RCC 7860 (cell line): Measurements from ENCODE around the gene TRIO.
"Not testable (repeated sequence)": the region's sequence is repeated elsewhere in the genome, so short reads cannot be mapped to it uniquely, and the experiment has no call there.

Experiments used
- DNase-seq: peaks from one replicate; pipeline ENCODE4 v3.0.0-alpha.2; 2015; ENCODE audit warnings: low spot score
- FAIRE-seq: peaks from 2 replicates; lab custom pipeline; 2012; peaks lifted over from hg19 to GRCh38; lab: Jason Lieb, UNC

The TRIO gene

DNA sequence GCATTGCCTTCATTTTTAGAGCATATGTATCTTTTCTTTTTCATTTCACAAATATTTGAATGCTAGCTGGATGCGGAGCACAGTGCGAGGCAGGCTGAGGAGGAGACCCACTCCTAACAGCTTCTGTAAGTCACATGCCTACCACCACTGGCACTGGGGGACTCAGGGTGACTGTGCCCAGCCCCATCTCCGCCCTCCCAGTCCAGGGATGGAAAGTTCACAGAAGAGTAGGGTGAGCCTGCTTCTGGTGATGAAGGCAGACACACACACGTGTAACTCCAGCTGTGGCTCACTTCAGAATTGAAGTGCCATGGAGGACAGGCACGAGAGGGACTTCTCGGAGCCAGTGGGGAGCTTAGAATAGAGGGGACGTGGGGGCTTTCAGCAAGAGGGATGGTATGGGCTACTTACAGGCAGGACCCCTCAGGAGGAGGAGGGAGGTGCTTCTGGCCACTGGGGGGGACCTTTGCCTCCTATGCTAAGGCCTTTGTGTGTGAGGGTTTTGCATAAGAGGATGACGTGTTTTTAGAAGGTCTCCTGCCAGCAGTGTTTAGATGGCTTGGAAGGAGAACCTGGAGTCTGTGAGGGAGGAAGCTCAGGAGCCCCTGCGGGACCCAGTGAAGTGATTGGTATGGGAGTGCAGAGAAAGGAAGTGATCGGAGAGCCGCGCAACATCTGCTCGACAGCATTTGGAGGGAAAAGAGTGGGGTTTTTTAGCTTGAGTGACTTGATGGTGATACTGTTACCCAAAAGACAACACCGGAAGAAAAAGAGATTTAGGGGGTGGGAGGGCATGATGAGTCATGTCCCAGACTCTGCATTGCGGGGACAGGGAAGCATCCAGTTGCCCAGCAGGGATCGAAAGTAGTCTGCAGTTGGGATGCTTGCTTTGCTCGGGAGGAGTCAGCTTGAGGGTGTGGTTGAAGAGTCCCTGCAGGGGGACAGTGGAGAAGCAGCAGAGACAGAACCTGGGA, 274.9 kb downstream of the TRIO start:
- DNase-seq: peak; percentile 21

DNA sequence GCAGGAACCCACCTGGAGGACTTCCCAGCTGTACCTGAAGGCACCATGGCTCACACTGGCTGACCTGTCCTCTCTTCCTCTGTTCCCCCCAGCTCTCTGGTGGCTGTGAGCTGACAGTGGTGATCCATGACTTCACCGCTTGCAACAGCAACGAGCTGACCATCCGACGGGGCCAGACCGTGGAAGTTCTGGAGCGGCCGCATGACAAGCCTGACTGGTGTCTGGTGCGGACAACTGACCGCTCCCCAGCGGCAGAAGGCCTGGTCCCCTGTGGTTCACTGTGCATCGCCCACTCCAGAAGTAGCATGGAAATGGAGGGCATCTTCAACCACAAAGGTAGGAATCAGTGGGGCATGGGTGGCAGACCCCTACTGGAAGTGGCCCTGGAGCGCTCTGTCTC, 276.5 kb downstream of the TRIO start:
- DNase-seq (no peak), FAIRE-seq (no peak)

More for the DNA sequence above, 274.9 kb downstream of the TRIO start:
- no peak for FAIRE-seq

DNA sequence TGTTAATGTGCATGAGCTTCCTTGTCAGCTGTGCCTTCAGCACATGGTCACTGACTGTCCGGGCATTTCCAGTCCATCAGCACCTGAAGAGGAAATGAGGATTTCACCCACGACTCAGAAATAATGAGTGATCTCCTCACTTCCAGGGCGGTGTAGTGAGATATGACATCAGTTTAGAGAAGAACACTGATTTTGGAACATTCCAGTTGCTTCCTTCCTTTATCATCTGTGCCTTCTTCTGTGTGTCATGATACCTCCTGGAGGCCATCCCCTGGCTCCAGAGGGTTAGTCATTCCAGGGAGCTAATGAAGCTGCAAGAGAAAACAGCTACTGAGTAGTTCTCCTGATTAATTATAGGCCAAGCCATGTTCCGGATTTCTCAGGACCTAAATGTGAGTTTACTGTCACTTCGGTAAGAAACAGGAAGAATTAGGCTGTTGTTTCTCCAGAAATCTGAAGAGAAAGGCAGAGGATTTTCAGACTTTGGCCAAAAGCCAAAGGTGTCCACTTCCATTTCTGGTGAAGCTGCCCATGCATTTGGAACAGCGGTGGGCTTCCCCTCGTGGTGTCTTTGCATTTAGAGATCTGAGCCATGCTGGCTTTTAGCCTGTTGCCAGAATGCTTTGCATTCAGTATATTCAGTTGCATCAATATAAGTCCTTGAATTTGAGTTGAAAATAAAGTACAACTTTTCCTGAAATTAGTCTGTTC, 277.1 kb downstream of the TRIO start:
- FAIRE-seq (peak; percentile 94), DNase-seq (peak; percentile 84)

DNA sequence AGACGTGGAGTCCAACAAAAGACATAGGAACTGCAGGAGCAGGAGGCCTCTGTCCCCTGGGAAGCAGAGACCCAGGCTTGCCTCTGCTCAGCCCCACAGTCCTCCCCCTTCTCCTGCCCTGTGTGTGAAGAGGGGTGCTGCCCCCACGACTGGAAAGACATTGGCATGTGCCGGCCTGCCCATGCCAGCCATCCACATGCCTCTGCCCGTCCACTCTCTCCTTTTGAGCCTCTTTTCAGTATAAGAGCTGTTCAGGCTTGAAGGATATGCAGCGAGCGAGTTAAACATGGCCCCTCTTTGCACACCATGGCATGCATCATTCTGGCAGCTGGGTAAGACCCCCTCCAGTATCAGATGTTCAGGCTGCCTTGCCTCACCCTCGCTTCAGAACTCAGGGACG, 278.7 kb downstream of the TRIO start:
- no peak for FAIRE-seq
- no peak for DNase-seq

DNA sequence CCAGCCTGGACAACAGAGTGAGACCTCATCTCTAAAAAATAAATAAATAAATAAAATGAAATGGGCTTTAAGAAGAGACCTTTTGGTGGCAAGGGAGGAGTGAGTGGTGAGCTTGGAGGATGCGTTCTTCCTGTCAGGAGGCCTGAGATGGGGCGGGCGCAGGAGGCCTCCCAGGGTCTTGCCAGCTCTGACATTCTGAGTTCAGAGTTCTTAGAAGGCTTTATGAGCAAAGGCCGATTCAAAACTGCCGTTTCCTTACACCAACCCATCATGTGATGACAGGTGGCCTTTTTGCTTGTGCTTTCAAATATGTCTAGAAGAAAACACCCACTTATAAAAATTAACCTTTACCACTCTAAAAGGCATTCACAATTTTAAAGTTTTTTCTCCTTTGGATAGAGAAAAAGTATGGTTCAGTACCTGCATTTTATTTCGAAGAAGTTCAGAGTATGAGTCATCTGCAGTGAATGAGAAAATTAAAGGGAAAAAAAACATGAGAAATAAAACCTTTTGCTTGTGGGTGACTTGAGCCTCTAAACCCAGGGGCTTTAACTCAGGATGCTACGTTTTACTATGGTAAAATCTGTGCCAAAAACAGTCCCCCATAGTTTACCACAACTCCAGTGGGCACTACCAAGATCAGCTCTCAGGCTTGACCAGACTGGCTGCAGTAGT, 281.0 kb downstream of the TRIO start:
- DNase-seq (no peak), FAIRE-seq (peak; percentile 26)

DNA sequence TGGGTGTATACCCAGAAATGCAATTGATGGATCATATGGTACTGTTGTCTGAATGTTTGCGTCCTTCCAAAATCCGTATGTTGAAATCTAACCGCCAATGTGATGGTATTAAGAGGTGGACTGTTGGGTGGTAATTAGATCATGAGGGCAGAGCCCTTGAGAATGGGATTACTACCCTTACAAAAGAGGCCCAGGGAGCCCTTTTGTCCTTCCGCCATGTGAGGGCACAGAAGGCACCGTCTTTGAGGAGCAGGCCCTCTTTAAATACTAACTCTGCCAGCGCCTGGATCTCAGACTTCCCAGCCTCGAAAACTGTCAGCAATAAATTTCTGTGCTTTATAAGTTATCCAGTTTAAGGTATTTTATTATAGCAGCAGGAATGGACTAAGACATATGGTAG, 282.4 kb downstream of the TRIO start:
- DNase-seq (no peak), FAIRE-seq (no peak)

DNA sequence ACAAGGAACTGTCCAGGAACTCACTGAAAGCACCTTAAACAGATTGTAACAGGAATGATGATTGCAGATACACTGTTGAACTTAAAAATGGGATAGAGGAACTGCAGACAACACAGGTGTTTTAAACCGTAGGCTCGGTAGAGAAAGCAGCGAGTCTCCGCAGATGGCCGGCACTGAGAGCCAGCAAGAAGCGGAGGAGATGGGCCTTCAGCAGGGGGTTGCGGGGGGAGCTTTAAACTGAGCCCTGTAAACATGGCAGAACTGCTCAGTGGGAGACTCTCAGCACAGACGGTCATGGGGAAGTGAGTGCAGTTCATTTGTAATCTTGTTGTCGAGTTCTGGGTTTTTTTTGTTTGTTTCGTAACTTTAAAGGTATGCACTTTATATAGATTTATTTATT, 283.4 kb downstream of the TRIO start:
- DNase-seq (no peak), FAIRE-seq (no peak)

DNA sequence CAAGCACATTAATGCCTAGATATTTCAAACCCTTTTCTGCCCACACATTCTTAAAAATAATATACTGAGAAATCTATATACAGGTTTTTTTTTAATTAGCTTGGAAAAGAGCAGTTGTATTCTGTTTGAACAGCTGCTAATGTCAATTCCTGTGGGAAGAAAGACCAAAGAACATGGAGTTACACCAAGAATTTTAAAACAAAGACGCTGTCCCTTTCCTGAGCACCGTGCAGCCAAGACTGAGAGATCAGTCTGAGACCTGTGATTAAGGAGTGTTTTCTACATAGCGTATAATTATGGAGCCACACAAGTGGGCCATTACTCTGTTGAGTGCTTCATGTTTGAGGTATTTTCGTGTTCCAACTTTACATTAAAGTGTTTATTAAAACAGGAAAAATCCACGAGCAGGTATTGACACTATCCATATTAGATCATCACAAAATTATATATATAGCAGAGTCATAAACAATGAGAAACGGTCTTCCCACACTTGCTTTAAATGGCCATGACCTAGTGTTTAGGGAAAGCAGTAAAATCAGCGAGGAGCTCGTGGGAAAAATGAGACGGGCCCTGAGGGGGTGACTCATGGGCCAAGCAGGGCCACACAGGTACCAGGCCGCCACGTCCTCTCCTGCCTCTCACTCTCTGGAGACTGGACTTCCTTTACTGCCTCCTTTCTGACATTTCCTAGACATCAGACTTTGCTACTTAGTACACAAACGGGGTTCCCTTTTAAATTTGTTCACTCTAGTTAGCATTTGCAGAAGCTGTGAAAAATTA, 285.4 kb downstream of the TRIO start:
- peak; percentile 46 for DNase-seq
- no peak for FAIRE-seq

DNA sequence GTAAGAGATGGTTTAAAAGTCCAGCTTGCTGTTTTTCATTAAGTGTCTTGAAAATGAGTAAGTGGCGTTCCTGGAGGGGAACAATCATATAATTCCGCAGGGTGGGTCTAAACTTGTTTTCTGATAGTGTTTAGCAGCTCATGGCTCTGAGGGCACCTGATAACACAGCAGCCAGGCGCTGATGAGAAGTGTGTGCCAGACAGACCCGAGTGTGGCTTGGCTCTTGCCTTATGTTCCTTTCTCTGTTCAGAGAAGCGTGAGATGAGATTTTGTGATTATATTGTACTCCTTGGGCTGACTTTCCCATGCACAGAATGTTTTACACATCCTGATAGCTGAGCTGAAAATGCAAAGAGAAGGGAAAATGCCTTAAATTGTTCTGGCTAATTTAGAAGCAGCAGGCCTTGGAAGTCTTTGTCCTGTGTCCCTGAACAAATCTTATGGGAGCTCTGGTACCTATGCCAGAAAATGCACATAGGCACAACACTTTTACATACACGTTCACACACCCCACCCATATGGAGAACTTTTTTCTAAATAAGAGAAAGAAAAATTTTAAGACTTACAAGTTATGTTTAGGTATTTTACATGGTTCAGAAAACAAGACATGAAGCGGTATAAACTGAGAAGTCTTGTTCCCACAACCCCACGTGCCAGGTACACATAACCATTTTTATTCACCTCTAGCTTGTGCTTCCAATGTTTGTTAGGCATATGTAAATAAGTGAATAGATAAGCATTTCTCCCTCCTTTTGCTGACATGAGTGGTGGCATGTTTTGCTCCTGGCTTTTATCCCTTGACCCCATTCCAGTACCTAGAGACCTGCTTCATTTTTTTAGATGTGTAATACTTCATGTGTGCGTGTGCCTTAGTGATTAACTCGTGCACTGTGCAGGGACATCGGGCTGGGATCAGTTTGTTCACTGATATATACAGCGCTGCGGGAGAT, 286.2 kb downstream of the TRIO start:
- DNase-seq: no peak

DNA sequence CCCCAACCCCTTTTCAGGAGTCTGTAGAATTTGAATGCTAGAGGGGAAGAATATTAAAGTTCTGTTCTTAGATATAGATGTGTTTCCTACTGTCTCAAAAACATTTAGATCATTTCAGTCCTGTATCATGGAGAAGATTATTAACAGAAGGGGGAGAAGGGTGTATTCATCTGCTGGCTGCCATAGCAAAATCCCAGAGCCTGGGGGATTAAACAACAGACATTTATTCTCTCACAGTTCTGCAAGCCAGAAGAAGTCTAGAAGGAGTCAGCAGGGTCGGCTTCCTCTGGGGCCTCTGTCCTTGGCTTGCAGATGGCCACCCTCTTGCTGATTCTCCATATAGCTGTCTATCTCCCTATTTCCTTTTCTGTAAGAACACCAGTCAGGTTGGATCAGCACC, 288.4 kb downstream of the TRIO start:
- FAIRE-seq: no peak

More for the DNA sequence above, 286.2 kb downstream of the TRIO start:
- no peak for FAIRE-seq

DNA sequence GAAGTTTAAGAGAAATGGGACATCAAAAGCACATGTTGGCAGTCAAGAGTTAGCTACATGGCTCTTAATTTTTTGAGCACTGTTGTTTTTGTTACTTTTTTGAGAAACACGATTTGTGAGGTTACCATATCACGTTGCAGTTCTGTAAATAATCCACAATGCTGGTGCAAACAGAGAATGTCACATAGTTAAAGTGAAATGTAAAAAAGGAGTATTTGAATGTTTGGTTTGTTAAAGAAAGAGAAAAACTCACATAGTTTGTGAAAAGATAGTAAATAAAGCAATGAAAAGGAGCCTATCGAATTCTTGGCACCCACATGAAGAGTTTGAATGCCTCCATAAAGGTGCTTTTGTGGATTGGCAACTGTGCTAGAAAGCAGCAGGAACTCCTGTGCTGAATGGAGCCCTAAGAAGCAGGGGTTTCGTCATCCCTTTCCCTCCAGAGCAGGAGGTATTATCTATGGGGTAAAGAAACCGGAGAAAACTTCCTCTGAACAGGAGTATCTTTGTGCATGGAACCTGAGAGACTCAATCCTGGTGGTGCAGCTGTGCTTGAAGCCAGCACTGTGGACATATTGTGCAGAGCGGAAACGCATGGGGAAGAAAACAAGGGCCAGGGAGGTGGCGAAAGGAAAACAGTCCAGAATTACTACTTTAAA, 289.9 kb downstream of the TRIO start:
- DNase-seq (no peak), FAIRE-seq (no peak)

More for the DNA sequence above, 288.4 kb downstream of the TRIO start:
- no peak for DNase-seq

DNA sequence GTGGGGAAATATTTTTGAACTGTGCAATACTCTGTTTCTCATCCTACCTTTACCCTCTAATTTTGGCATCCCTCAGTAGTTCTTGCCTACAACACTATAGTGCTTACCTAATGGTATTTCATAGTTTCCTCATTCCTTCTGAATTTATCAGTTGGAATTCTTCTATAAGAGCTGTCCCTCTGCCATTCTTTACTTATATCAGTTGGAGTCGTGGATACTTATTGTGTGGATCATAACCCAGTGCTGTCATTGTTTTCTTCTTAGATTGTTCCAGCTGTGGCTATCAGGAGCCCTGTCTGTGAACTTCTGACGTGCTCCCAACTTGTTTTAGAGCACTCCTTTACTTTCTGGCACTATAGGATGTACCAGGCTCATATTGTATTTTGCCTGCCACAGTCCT, 292.3 kb downstream of the TRIO start:
- no peak for FAIRE-seq
- peak; percentile 26 for DNase-seq

DNA sequence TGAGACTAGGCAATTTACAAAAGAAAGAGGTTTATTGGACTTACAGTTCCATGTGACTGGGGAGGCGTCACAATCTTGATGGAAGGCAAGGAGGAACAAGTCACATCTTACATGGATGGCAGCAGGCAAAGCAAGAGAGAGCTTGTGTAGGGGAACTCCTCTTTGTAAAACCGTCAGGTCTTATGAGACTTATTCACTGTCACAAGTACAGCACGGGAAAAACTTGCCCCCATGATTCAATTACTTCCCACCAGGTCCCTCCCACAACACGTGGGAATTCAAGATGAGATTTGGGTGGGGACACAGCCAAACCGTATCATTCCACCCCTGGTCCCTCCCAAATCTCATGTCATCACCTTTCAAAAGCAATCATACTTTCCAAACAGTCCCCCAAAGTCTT, 293.0 kb downstream of the TRIO start:
- not testable (repeated sequence) for DNase-seq, FAIRE-seq

DNA sequence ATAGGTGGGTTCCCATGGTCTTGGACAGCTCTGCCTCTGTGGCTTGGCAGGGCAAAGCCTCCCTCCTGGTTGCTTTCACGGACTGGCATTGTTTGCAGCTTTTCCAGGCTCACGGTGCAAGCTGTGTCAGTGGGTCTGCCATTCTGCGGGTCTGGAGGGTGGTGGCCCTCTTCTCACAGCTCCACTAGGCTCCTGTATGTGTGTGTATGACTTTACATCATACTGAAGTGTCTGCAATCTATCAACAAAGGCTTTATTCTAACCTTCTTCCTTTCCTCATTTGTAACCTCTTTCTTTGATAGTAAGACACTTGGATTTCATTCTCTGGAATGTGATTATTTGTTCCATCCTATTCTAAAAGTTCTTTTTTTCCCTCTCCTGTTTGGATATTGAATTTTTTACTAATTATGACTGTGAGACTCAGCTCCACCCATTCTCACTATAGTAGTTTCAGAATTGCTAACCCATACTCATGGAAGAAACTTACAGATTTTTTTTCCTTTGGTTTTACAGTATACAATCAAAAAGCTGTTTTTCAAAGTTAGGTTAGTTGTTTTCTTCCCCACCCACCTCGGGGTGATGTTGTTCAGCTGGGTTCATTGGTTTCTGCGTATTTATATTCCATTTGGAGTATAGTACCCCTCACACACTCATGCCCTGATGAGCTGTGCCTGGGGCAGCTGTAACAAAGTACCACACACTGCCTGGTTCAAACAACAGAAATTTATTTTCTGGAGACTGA, 293.8 kb downstream of the TRIO start:
- DNase-seq (no peak), FAIRE-seq (no peak)

DNA sequence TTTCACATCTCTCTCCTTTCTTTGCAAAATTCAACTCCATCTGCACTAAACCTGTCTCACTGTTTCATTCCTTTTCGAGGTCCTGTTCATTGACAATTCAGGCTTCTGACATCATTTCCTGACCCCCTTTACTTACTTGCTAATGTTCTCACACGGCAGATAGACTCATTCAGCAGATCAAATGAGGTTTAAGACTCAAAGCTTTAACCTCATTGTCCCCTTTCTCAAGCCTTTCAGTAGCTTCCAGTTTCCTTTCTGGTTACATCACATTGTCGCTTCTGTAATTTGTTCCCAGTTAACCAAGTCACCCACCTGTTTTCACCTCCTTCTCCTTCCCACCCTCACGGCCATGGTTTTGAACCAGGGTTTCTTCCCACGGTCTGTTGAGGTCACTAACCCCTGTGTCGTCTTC, 295.1 kb downstream of the TRIO start:
- FAIRE-seq (no peak), DNase-seq (no peak)

DNA sequence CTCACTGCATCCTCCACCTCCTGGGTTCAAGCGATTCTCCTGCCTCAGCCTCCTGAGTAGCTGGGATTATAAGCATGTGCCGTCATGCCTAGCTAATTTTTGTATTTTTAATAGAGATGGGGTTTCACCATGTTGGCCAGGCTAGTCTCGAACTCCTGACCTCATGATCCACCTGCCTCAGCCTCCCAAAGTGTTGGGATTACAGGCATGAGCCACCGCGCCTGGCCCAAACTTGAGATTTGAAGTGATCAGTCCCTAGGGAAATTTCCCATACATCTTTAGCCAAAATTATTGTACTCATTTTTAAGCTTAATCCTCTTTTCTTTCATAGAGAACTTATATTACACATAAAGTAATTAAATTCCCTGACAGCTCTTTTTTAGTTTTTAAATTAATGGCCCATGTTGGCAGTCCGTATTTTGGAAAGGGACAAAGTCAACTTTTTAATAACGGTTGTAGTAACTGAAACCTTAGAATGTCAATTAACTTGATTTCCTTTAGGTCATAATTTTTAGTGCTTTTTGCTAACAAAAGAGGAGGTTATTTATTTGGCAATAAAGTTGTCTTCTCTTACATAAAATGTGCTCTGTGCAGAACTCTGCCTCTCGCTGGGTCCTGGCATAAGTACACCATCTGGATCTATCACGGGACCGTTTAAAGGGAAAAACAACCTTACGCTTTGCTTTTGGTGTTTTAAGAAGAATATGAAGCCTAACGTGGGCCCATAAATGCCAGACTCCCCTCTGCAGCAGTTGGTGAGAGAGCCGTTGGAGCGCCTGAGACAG, 296.1 kb downstream of the TRIO start:
- DNase-seq (no peak), FAIRE-seq (no peak)

DNA sequence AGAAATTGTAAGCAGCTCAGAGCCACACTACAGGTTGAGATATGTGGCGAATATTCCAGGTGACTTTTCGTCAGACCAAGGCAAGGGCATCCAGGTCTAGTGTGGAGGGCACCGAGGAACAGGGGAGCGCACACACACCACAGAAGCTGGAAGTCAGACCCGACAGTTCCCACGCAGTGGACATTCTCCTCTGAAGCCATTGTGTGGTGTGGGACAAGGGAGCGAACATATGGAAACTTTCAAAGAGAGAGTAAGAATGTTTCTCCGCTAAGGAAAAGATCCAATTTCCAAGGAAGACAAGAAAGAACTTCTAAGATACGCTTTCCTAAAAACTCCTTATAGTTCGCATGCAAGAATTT, 297.1 kb downstream of the TRIO start:
- FAIRE-seq: no peak
- DNase-seq: no peak
